GM18505 (cell line): ENCODE results near the gene MRPL44.

Experiments
- ATAC-seq: cut with Tn5 transposase; IDR thresholded peaks from one replicate; pipeline ENCODE4 v1.9.1; 2021; ENCODE audit not compliant: unreplicated experiment
- POLR2A ChIP-seq: IDR thresholded peaks from 4 replicates; pipeline ENCODE4 v1.6.1; 2011; ENCODE audit warnings: borderline replicate concordance; ENCODE audit not compliant: insufficient read depth, insufficient read length; ENCODE audit errors: extremely low read depth

The MRPL44 gene

DNA sequence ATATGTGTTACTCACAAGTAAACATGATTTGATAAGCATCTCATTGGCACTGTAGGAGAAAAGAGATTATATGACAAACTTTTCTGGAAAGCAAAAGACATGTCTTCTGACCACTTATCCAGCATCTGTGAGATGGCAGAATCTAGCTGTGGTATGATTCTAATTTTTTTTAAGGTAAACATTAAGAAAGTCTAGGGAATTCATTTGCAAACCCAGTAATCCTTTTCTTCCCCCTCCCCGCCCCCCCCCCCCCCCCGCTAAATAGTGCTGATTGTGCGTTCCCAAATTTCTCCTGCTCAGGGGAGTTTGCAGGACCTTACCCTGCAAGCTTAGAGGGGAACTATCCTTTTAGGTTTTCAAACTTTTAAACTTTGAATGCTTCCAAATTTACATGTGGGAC lies 12.1 kb downstream of the MRPL44 start:
- no peak for ATAC-seq
- TF ChIP-seq POLR2A: no peak

DNA sequence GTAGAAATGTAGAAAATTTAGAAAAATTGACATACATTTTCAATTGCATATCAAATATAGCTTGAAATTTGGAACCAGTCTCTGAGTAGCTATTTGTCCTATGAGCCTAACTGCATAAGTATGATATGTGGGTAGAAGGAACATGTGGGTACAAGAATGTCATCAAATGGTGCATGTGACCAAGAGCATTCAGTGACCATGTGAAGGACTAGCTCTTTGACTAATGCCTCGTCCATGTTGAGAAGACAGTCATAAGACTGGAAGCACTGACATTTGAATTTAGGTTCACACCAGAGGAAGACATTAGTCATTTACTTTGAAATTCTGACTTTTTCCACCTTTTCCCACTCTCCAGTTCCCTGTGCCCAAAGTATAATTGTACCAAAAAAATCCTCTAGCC lies 12.6 kb downstream of the MRPL44 start:
- ATAC-seq: no peak

DNA sequence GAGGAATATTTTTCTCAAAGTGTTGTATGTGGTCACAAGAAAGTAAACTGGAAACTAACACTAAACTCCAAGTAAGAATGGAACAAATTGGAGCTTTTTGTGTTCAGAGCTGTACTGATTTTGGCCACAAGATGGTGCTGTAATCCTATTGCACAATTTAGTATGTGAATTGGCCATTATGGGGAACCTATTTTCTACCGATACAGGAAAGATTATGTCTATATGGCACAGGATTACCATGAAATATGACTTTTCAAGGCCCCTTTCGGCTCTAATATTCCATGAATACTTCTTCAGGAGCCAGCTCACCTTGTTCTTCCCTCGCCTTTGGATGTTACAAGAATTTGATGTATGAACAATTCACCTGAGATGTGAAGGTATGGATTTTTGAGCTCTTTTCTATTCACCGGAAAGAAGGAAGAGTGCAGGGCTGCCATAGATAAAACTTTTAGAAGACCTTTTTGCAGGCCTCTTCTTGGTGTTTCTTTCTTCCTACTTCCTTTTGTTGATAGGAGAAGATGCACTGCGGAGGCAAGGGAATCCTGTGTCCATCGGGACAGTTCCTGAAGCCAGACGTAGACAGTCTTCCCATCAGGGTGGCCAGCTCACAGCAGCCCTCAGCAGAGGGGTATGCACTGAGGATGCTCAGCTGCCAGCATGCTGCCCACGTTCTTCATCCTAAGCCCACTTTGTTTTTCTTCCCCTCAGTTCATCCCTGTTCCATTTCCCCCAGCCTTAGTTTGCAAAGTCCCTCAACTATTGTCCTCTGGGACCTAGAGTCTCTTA lies 13.3 kb downstream of the MRPL44 start:
- TF ChIP-seq POLR2A: no peak
- no peak for ATAC-seq

More for the DNA sequence above, 12.6 kb downstream of the MRPL44 start:
- TF ChIP-seq POLR2A: no peak

GRCh38 chr2:223971731-223972130 lies 14.5 kb downstream of the MRPL44 start:
- ATAC-seq: no peak
- no peak for TF ChIP-seq POLR2A

GRCh38 chr2:223972656-223973102 lies 15.4 kb downstream of the MRPL44 start:
- ATAC-seq: no peak
- TF ChIP-seq POLR2A: no peak

GRCh38 chr2:223973606-223974005 lies 16.3 kb downstream of the MRPL44 start:
- no peak for TF ChIP-seq POLR2A
- ATAC-seq: no peak

- no peak for TF ChIP-seq POLR2A
- ATAC-seq: no peak
Observed at GRCh38 chr2:223976635-223977226, 19.5 kb downstream of the MRPL44 start.

- no peak for ATAC-seq
- no peak for TF ChIP-seq POLR2A
Observed at GRCh38 chr2:223978451-223978850, 21.2 kb downstream of the MRPL44 start.

DNA sequence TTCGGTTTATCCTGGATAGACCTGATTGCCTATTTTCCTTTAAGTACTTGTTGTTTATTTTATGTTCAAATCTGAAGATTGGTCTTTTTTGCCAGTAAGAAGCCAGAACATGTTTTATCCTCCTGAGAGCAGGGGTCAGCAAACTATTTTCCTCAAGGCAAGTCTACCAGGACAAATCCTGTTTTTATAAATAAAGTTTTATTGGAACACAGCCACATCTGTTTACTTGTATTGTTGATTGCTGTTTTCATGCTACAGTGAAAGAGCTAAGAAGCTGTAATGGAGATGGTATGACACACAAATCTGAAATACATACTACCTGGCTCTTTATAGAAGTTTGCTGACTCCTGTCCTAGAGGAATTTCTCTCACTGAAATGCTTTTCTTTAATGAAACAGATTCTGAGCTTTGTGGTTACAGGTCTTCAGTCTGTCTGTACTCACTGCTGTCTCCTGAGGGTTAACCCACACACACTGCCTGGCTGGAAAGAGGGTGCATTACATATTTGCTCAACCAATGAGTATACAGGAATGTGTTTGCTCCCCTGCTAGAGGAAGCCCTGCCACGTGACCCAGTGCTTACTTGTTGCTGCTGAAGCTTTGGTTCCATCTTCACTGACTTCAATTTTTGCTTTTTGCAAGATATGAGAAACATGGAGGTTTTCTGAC lies 22.6 kb downstream of the MRPL44 start:
- ATAC-seq: no peak
- no peak for TF ChIP-seq POLR2A

DNA sequence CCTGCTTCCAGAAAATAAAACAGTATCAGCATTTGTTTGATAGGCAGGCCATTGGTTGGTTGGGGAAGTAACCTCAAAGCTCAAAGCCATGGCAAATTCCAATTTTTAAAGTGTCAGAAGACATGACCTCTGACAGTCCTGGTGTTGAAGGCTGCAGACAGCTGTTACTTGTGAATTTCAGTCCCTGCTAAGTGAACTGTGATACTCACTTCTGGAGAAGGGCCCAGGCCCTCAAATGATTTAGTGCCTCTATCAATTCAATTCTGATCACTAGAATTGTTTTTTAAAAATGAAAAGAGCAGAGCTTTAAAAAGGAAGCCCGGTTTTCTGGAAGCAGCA lies 23.1 kb downstream of the MRPL44 start:
- ATAC-seq: no peak
- TF ChIP-seq POLR2A: no peak

- no peak for TF ChIP-seq POLR2A
- ATAC-seq: no peak
Observed at GRCh38 chr2:223980803-223981202, 23.5 kb downstream of the MRPL44 start.

DNA sequence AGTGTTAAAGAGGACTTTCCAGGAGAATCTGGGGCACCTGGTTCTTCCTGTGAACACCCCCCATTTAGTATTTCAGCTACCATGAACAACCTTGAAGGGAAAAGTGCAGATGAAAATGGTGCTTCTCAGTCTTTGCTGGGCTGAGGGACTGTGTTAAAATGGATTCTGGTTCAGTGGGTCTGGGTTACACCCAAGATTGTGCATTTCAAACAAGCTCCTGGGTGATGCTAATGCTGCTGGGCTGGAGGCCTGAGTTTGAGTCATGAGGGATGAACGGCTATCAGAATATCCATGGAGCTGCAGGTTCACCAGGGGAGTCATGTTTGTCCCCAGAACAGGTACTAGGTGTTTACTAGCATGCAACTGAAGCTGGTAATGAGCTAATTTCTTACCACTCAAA lies 24.0 kb downstream of the MRPL44 start:
- no peak for TF ChIP-seq POLR2A
- ATAC-seq: no peak

GRCh38 chr2:223989206-223989855 lies 32.1 kb downstream of the MRPL44 start:
- no peak for ATAC-seq
- no peak for TF ChIP-seq POLR2A
